HG02798 (cell line): Measurements from ENCODE around the gene NR1H2.
"Not testable (repeated sequence)": the region's sequence is repeated elsewhere in the genome, so short reads cannot be mapped to it uniquely, and the experiment has no call there.

Experiments used
- ATAC-seq: cut with Tn5 transposase; IDR thresholded peaks from one replicate; pipeline ENCODE4 v1.9.1; 2021; ENCODE audit warnings: mild to moderate bottlenecking; ENCODE audit not compliant: unreplicated experiment, poor library complexity

NR1H2 gene

GRCh38 chr19:50344661-50345318, 31.5 kb upstream of the NR1H2 start:
- ATAC-seq: peak; percentile 41

DNA sequence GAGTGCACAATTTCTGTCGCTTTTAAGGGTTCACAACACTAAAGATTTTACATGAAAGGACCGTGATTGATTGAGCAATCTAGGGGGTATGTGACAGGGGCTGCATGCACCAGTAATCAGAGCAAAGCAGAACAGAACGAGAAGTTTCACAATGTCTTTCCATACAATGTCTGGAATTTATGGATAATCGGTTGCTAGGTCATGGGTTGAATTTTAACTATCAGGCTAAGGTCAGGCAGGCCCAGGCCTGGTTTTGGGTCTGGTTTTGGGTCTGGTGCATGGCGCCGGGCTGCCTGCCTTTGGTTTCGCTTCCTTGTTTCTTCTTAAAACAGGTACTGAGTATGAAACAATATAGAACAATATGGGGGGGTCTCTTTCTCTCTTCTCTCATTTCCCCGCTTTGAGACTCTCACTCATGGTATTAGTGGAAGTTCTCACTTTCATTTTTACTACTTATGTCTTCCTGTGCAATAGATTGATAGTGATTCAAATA, 29.1 kb upstream of the NR1H2 start:
- ATAC-seq: peak; percentile 56

- ATAC-seq: no peak
Measured at GRCh38 chr19:50349277-50350057, 26.8 kb upstream of the NR1H2 start.

DNA sequence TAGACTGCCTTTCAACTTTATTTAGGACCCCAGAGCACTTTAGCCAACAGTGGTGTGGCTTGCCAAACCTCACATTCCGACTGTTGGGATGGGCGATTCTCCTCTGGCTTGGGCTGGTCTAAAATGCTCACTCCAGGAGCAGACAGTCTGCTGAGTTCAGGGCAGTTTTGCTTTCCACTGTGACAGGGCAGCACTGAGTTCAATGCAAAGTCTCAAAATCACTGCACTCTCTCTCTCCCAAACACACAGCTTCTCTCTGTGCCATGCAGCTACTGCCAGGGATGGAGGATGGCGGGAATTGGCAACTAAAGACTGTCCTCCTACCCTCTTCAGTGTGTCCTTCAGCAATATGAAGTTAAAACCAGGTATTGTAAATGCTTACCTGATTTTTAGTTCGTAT, 24.0 kb upstream of the NR1H2 start:
- no peak for ATAC-seq

DNA sequence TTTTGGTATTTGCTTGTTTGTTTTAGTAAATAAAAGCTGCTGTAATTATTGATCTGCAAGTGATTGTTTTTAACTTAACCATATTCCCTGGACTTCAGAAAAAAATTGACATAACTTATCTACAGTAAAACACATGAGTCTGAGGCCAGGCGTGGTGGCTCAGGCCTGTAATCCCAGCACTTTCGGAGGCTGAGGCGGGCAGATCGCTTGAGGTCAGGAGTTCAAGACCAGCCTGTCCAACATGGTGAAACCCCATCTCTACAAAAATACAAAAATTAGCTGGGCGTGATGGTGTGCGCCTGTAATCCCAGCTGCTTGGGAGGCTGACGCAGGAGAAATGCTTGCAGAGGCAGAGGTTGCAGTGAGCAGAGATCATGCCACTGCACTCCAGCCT, 22.8 kb upstream of the NR1H2 start:
- ATAC-seq: not testable (repeated sequence)

DNA sequence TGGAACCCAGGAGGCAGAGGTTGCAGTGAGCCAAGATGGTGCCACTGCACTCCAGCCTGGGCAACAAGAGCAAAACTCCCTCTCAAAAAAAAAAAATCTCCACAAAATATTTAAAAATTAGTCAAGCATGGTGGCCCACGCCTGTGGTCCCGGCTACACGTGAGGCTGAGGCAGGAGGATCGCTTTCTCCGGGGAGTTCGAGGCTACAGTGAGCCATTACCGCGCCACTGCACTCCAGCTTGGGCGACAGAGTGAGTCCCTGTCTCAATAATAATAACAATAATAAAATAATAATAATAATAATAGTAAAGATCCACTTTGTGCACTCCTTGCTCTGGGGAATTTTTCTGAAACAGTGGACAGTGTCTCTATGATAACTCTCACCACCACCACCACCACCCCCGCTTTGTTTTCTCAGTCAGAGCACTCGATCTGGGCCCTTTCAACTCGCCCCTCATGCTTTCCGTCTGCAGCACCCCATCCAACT, 19.5 kb upstream of the NR1H2 start:
- ATAC-seq: no peak

DNA sequence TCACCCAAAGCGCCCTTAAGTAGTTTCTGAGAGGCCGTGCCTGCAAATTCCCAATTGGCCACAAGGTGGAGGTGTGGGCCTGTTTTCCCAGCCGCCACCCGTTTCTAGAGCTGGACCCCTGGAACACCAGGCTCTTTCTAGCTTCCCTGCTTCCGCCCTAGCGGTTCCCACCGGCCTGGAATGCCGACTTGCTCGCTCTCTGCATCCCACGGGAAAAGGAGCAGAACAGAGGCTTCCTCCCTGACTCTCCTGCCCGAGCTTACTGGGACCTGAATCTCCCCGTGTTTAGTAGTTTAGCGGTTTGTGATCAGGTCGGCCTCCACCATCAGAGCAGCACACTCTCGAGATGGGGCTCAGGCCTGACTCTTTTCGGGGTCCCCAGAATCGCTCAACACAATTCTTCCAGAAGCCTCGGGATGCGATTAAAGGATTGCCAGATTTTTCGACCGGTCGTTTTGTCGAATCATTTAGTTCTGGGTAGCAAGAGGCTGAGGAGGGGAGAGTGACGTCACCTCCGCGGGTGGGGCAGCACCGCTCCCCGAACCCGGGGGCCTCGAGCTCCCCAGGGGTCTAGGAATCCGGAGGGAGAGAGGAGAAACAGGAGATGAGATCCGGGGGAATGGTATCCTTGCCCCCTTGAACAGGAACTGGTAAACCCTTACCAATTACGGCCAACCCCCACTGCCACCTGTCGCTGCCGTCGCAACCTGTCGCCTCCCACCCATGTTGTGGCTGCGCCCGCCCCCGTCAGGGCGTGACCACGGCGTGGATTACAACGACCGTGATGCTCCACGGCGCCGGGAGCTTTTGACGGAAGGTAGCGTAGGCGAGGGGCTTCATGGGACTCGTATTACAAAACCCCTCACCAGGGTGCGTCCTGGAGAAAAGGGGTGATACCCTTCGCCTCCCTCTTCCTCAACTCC, 18.8 kb upstream of the NR1H2 start:
- peak; percentile 63 for ATAC-seq

GRCh38 chr19:50358483-50359327, 17.6 kb upstream of the NR1H2 start:
- ATAC-seq: peak; percentile 56

DNA sequence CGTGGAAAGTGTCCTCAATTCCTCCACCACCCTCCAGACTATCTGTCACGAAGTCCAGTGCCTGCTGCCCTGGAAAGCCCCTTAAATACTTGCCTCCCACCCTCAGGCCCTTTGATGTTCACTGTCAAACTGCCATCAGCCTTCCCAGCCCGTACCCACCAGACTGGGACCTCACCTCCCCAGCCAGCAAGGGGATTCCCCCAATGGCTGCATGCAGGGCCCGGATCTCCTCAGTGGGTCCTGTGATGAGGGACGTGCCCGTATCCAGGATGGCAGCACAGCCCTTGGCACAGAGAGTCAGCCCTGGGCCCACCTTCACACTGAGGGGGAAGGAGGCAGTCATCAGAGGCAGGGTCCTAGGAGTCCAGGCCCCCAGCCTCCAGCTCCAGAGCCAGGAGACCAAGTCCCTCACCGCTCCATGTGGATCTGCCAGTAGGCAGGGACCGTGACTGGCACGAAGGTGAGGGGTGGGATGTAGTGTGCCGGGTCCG, 16.9 kb upstream of the NR1H2 start:
- ATAC-seq: no peak

DNA sequence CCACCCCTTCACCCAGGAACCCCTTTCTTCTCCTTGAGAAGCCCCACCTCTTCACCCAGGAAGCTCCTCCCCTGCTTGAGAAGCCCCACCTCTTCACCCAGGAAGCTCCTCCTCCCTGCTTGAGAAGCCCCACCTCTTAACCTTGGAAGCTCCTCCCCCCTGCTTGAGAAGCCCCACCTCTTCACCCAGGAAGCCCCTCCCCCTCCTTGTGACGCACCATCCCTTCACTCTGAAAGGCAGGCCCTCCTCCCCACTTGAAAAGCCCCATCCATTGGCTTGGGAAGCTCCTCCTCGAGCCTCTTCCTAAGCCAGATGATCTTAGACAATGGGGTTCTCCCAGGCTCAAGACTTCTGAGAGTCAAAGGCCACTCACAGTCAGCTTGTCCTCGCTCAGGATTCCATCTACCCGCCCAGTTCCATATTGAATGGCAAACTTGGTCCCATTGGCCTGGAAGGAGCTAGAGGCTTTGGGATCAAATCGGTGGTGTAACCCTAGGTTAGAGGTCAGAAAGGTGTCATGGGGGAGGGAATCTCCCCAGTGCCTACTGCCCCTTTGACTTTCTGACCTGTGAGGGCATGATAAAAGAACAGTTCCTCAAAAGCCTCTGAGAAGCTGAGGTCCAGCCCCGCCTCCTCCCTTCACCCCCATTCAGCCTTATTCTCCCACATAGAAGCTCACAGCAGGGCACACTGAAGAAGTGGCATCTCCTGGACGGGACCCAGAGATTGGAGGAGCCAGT, 14.8 kb upstream of the NR1H2 start:
- ATAC-seq: no peak

DNA sequence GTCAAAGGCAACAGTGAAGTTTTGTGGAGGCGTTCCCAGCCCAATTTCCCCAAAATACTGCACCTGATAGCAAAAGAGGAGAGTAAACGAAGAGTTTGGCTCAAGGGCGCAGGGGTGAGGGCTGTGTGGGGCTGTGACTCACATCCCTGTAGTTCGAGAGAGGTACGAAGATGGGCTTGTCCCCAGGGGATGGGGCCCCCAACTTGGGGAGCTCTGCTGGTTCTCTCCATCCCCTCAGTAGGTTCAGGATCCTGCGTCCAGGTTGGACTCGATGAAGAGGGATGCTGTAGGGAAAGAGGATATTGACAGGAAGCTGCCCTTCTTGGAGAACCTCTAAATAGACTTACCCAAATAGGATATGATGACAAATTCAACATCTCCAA, 14.2 kb upstream of the NR1H2 start:
- no peak for ATAC-seq

DNA sequence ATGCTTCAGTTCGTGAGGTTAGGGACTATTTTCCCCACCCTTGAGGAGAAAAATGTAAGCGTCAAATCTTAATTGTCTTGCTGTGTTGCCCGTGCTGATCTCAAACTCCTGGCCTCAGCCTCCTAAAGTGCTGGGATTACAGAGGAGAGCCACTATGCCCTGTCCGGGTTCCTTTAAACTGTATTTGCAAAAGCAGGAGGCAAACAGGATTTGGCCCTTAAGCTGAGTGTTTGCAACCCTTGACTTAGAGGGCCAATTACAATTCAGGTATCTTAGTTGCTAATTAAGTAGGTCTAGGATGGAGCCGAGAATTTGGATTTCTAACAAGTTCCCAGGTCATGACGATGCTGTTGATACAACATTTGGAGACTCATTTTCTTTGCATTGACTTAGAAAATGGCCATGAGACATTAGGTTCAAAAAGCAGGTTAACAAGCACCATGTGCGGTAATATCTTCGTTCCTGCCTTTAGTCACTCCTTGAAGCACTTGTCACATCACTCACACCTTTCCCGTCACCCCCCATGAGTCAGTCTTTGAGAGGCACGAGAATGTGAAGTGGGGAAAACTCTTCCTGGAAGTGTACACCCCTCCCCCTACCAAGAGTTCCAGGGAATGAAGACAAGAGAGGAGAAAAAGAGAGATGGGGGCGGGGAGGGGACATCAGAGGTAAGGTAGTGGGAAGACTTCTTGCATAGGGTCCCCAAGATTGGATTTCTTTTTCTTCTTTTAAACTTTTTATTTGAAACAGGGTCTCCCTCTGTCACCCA, 13.4 kb upstream of the NR1H2 start:
- ATAC-seq: no peak

- ATAC-seq: no peak
Measured at GRCh38 chr19:50365434-50366306, 10.6 kb upstream of the NR1H2 start, which contains the start of gene NAPSA. Gene NAPSA, minus strand, starts transcription at chr19:50365639. Its CDS starts 18 bp downstream, at chr19:50365621.

DNA sequence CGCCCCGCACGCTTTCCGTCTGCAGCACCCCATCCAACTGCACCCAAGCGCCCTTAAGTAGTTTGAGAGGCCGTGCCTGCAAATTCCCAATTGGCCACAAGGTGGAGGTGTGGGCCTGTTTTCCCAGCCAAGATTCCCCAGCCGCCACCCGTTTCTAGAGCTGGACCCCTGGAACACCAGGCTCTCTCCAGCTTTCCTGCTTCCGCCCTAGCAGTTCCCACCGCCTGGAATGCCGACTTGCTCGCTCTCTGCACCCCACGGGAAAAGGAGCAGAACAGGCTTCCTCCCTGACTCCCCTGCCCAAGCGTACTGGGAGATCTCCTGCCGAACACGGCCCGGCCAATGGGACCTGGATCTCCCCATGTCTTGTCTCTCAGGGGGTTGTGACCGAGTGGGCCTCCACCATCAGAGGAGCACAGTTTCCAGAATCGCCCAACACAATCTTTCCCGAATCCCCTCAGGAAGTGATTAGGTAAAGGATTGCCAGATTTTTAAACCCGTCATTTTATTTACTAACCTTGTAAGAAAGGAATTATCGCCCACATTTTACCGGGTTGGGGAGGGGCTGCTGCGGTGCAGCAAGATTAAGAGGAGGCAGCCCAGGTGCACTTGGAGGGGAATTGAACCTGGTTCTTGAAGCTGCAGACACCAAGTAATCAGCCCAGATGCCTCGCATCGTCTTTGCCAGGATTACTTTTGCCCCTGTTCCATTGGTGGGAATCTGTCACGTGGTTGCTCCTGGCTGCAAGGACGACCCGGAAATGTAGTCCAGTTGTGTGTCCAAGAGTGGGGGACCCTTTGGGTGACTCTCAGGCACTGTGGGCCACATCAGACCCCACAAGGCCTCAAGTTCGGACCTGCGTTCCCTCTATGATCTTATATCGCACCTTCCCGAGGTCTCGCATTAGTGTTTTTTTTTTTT, 7.3 kb upstream of the NR1H2 start:
- peak; percentile 66 for ATAC-seq

DNA sequence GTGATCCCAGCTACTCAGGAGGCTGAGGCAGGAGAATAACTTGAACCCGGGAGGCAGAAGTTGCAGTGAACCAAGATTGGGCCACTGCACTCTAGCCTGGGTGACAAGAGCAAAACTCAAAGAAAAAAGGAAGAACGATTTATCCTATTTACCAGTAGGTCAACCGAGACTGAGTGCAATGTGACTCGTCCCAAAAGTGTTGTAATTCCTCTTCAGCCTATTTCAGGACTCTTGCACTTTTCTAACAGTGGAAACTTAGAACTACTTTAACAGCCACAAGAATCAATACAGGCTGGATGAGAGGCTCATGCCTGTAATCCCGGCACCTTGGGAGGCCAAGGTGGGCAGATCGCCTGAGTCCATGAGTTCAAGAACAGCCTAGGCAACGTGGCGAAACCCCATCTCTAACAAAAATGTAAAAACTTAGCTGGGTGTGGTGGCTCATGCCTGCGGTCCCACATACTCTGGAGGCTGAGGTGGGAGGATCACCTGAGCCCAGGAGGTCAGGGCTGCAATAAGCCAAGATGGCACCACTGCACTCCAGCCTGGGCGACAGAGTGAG, 4.3 kb upstream of the NR1H2 start:
- no peak for ATAC-seq

DNA sequence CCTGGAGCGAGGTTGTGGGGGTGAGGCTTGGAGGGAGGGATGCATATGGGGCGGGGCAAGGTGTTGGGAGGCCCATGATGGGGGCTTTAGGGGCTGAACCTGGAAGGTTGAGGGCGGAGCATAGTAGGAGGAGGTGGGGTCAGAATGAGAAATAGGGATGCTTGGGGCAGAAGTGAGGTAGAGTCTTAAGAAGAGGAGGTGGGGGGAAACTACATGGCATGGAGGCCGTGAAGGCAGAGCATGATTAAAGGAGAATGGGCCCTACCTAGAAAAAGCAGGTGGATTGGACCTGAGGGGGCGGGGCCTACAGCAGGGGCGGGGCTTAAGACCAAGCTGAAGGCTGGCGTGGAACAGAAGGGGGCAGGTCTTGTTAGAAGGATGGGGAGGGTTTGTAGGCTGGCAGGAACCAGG, 799 bp downstream of the NR1H2 start:
- ATAC-seq: peak; percentile 10
